Putamen (tissue), 1 donor: ENCODE measurements around the gene ABCC4.

Source experiments
- DNase-seq: peaks from one replicate; pipeline ENCODE4 v3.0.0-alpha.2; 2016; ENCODE audit warnings: low spot score

ABCC4 gene

GRCh38 chr13:95301183-95301967 is at the start of gene ABCC4:
TSS of gene ABCC4 (minus strand) at chr13:95301451. CDS start at chr13:95301314, 137 bp downstream.
- DNase-seq, result no peak

- no peak for DNase-seq
Measured at GRCh38 chr13:95349267-95349666, 48.0 kb upstream of the ABCC4 start.

- DNase-seq, result no peak
Measured at GRCh38 chr13:95343944-95344343, 42.7 kb upstream of the ABCC4 start.

GRCh38 chr13:95341441-95341840 is 40.2 kb upstream of the ABCC4 start:
- no peak for DNase-seq

- no peak for DNase-seq
Measured at GRCh38 chr13:95338905-95339304, 37.7 kb upstream of the ABCC4 start.

GRCh38 chr13:95337597-95337996 is 36.3 kb upstream of the ABCC4 start:
- DNase-seq, result no peak

GRCh38 chr13:95335667-95336066 is 34.4 kb upstream of the ABCC4 start:
- no peak for DNase-seq

- DNase-seq, result no peak
Measured at GRCh38 chr13:95328386-95328785, 27.1 kb upstream of the ABCC4 start.

- DNase-seq, result no peak
Measured at GRCh38 chr13:95327190-95327589, 25.9 kb upstream of the ABCC4 start.

- no peak for DNase-seq
Measured at GRCh38 chr13:95326695-95327094, 25.4 kb upstream of the ABCC4 start.

- DNase-seq, result no peak
Measured at GRCh38 chr13:95325485-95325884, 24.2 kb upstream of the ABCC4 start.

GRCh38 chr13:95323930-95324662 is 22.8 kb upstream of the ABCC4 start:
- DNase-seq, result no peak

GRCh38 chr13:95319551-95320274 is 18.5 kb upstream of the ABCC4 start:
- no peak for DNase-seq

GRCh38 chr13:95317039-95317989 is 16.1 kb upstream of the ABCC4 start:
- DNase-seq, result no peak

- no peak for DNase-seq
Measured at GRCh38 chr13:95315752-95316151, 14.5 kb upstream of the ABCC4 start.

GRCh38 chr13:95307507-95307906 is 6.3 kb upstream of the ABCC4 start:
- no peak for DNase-seq

- no peak for DNase-seq
Measured at GRCh38 chr13:95304453-95304852, 3.2 kb upstream of the ABCC4 start.

GRCh38 chr13:95301968-95302393 is 730 bp upstream of the ABCC4 start:
- DNase-seq, result no peak

- no peak for DNase-seq
Measured at GRCh38 chr13:95300625-95301182, 547 bp downstream of the ABCC4 start.

GRCh38 chr13:95298971-95299621 is 2.2 kb downstream of the ABCC4 start:
- DNase-seq, result no peak
